HepG2 (cell line): Measurements from ENCODE around the gene VWA1.

ENCODE experiments used
- ATF3 ChIP-seq: sonication (generic); formaldehyde crosslinking; IDR thresholded peaks from 2 replicates; pipeline ENCODE4 v1.4.0; 2020; ENCODE audit warnings: missing genetic modification reagents
- CREB1 ChIP-seq, 2 experiments: fragments of 450-650 bp in 1 of 2; IDR thresholded peaks; 2 replicates each; pipeline ENCODE4 v1.6.1; 2016 to 2017; ENCODE audit warnings: control low read depth in 1 of 2, mild to moderate bottlenecking in 1 of 2, missing compliant biosample characterization in 1 of 2, missing genetic modification characterization in 1 of 2
- FOXC1 ChIP-seq: sonication (generic); formaldehyde crosslinking; IDR thresholded peaks from 2 replicates; pipeline ENCODE4 v1.8.0; 2022; ENCODE audit warnings: mild to moderate bottlenecking, missing genetic modification reagents, borderline replicate concordance
- MTF1 ChIP-seq: sonication (generic); formaldehyde crosslinking; IDR thresholded peaks from 2 replicates; pipeline ENCODE4 v1.5.0; 2020; ENCODE audit warnings: missing genetic modification reagents
- RBFOX2 ChIP-seq: fragments of 200-400 bp; formaldehyde crosslinking; IDR thresholded peaks from 2 replicates; pipeline ENCODE4 v1.6.1; 2017; ENCODE audit warnings: low read depth, mild to moderate bottlenecking, low read length
- YY1 ChIP-seq: IDR thresholded peaks from 2 replicates; pipeline ENCODE4 v1.6.1; 2011; ENCODE audit warnings: low read length, low read depth, moderate library complexity, mild to moderate bottlenecking; ENCODE audit not compliant: insufficient read depth, insufficient replicate concordance
- ZFP1 ChIP-seq: IDR thresholded peaks from 2 replicates; pipeline ENCODE4 v1.6.1; 2016
- ZKSCAN8 ChIP-seq: IDR thresholded peaks from 2 replicates; pipeline ENCODE4 v1.6.1; 2016; ENCODE audit warnings: borderline replicate concordance, missing genetic modification reagents, missing compliant biosample characterization
- TF ChIP-seq, protein P1 (sequence below): sonication (generic); formaldehyde crosslinking; IDR thresholded peaks from 2 replicates; pipeline ENCODE4 v1.5.0; 2020; ENCODE audit warnings: mild to moderate bottlenecking, missing genetic modification reagents, moderate library complexity

DNA sequence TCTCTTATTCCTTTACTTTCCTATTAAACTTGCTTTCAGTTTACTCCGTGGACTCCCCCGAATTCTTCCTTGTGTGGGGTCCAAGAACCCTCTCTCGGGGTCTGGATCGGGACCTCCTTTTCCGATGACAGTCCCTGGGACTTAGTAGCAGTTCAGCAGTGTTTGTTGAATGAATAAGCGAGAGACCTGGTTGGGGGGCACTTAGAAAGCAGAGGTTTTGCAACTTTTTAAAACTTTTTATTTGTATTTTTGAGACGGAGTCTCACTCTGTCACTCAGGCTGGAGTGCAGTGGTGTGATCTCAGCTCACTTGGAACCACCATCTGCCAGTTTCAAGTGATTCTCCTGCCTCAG is 12.3 kb upstream of the VWA1 start:
- TF ChIP-seq YY1 (no peak), MTF1 (CRISPR knock-in tag) (no peak), RBFOX2 (no peak), ZKSCAN8 (CRISPR knock-in tag) (no peak), CREB1 (IDR thresholded peaks at IDR 0.05) (no peak), CREB1 (CRISPR knock-in tag; IDR thresholded peaks at IDR 0.05) (no peak), ZFP1 (CRISPR knock-in tag) (no peak), ATF3 (CRISPR knock-in tag) (no peak), FOXC1 (CRISPR knock-in tag) (no peak)
- TF ChIP-seq, protein P1, sequence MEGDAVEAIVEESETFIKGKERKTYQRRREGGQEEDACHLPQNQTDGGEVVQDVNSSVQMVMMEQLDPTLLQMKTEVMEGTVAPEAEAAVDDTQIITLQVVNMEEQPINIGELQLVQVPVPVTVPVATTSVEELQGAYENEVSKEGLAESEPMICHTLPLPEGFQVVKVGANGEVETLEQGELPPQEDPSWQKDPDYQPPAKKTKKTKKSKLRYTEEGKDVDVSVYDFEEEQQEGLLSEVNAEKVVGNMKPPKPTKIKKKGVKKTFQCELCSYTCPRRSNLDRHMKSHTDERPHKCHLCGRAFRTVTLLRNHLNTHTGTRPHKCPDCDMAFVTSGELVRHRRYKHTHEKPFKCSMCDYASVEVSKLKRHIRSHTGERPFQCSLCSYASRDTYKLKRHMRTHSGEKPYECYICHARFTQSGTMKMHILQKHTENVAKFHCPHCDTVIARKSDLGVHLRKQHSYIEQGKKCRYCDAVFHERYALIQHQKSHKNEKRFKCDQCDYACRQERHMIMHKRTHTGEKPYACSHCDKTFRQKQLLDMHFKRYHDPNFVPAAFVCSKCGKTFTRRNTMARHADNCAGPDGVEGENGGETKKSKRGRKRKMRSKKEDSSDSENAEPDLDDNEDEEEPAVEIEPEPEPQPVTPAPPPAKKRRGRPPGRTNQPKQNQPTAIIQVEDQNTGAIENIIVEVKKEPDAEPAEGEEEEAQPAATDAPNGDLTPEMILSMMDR (CRISPR knock-in tag), result no peak
